GM10266 (cell line): ENCODE data around the gene SUSD2.
"Not testable (repeated sequence)": the region's sequence is repeated elsewhere in the genome, so short reads cannot be mapped to it uniquely, and the experiment has no call there.

Source experiments
- DNase-seq: peaks from one replicate; pipeline ENCODE4 v3.0.0; 2012; ENCODE audit errors: extremely low spot score
- TF ChIP-seq, protein P1 (sequence below): IDR thresholded peaks from 2 replicates; pipeline ENCODE4 v1.5.1; 2012; ENCODE audit warnings: mild to moderate bottlenecking, low read depth; ENCODE audit not compliant: control insufficient read depth, insufficient read depth; ENCODE audit errors: missing control alignments

Gene SUSD2

DNA sequence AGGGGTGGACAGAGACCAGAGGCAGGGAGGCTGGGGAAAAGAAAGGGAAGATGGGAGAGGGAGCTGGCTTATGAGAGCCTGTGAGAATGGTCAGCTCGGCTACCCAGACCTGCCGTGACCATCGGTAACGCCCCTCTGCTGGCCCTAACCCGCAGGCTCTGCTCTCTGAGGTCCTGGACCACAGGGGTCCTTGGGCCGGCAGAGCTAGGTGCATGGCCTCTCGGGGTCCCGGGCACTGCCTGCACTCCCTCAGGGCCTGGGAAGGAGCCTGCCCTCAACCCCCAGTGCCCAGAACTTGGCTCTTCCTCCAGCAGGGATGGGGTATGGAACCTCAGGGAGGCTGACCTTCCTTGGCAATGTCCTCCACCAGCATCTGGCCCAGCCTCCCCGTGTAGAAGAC, 50.4 kb downstream of the SUSD2 start:
- DNase-seq, result no peak
- TF ChIP-seq, protein P1, sequence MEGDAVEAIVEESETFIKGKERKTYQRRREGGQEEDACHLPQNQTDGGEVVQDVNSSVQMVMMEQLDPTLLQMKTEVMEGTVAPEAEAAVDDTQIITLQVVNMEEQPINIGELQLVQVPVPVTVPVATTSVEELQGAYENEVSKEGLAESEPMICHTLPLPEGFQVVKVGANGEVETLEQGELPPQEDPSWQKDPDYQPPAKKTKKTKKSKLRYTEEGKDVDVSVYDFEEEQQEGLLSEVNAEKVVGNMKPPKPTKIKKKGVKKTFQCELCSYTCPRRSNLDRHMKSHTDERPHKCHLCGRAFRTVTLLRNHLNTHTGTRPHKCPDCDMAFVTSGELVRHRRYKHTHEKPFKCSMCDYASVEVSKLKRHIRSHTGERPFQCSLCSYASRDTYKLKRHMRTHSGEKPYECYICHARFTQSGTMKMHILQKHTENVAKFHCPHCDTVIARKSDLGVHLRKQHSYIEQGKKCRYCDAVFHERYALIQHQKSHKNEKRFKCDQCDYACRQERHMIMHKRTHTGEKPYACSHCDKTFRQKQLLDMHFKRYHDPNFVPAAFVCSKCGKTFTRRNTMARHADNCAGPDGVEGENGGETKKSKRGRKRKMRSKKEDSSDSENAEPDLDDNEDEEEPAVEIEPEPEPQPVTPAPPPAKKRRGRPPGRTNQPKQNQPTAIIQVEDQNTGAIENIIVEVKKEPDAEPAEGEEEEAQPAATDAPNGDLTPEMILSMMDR, result no peak

GRCh38 chr22:24232124-24232523, 50.8 kb downstream of the SUSD2 start:
- no peak for DNase-seq
- TF ChIP-seq, protein P1, result no peak

- DNase-seq, result no peak
- TF ChIP-seq, protein P1, result no peak
These were observed 51.4 kb downstream of the SUSD2 start for GRCh38 chr22:24232725-24233124.

GRCh38 chr22:24233235-24233634, 51.9 kb downstream of the SUSD2 start:
- DNase-seq, result no peak
- TF ChIP-seq, protein P1, result no peak

DNA sequence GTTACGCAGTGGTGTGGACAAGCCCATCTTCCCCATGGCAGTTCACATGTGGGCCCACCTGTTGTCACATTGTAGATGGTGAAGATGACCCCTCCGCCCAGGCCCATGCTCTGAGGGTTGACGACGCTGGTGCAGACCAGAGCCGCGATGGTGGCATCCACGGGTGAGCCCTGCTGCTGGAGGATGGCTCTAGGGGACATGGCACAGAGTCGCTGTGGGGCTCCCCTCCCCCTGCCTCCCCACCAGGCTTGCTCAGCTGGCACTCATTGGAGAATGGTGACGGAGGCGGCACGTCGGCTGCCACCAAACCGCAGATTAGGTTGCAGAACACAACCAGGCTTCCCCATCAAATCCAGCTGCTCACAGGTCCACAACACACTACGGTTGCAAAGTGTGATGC, 52.5 kb downstream of the SUSD2 start:
- no peak for DNase-seq
- TF ChIP-seq, protein P1, result no peak

- no peak for DNase-seq
- TF ChIP-seq, protein P1, result no peak
These were observed 54.0 kb downstream of the SUSD2 start for GRCh38 chr22:24235315-24235714.

DNA sequence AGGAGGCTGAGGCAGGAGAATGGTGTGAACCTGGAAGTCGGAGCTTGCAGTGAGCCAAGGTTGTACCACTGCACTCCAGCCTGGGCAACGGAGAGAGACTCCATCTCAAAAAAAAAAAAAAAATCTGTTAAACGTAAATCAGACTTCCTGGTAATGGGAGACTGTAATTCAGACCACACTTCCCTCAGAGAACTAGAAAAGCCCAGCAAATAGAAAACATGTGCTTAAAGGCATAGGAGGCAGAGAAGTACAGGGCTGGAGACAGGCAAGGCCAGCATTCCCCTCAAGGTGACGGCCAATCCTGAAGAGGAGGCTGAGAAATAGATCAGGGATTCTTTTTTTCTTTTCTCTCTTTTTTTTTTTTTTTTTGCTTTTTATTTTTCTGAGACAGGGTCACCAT, 55.4 kb downstream of the SUSD2 start:
- no peak for DNase-seq
- TF ChIP-seq, protein P1, result no peak

DNA sequence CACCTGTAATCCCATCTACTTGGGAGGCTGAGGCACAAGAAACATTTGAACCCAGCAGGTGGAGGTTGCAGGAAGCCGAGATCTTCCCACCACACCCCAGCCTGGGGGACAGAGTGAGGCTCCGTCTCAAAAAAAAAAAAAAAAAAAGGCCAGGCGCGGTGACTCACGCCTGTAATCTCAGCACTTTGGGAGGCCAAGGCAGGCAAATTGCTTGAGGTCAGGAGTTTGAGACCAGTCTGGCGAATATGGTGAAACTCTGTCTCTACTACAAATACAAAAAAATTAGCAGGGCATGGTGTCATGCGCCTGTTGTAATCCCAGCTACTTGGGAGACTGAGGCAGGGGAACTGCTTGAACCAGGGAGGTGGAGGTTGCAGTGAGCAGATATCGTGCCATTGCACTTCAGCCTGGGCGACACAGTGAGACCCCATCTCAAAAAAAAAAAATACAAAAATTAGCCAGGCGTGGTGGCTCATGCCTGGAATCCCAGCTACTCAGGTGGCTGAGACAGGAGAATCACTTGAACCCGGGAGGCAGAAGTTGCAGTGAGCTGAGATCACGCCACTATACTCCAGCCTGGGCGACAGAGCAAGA, 56.9 kb downstream of the SUSD2 start:
- not testable (repeated sequence) for DNase-seq
